H1 (cell line): ENCODE measurements around the gene COL6A2. TPM values are rescaled to one million over a fixed set of nuclear protein-coding genes. Genes with fewer than 3 reads are reported as not detected.

Experiments used
- CTCF ChIA-PET: fragments of 300-600 bp; sonication (Branson Sonifier 250); formaldehyde crosslinking; loops from one replicate; lab custom pipeline; 2021; ENCODE audit not compliant: partially characterized antibody; lab: Charles Lee
- POLR2A ChIA-PET: fragments of 300-600 bp; sonication (Branson Sonifier 250); formaldehyde crosslinking; loops from one replicate; lab custom pipeline; 2021; ENCODE audit warnings: inconsistent platforms; ENCODE audit not compliant: partially characterized antibody; lab: Charles Lee
- DNase-seq, 2 experiments: peaks; one replicate each; pipeline versions ENCODE4 v3.0.0 to v3.0.0-alpha.2; 2010 to 2022; ENCODE audit warnings: low spot score in 2 of 2, low read depth in 1 of 2, mixed read lengths in 1 of 2
- FAIRE-seq: peaks from 2 replicates; lab custom pipeline; 2011; peaks lifted over from hg19 to GRCh38; lab: Jason Lieb, UNC
- H2AFZ ChIP-seq: 2 replicates; pipeline ENCODE4 v1.8.1; 2012; ENCODE audit warnings: low read length, inconsistent platforms
- H2AK5ac ChIP-seq: 2 replicates; pipeline ENCODE4 v1.6.1; 2013; ENCODE audit warnings: low read depth, low read length
- H2BK120ac ChIP-seq: replicated peaks from 2 replicates; pipeline ENCODE3; 2013; ENCODE audit warnings: low read depth, low read length, inconsistent platforms
- H2BK12ac ChIP-seq: 2 replicates; pipeline ENCODE4 v1.6.1; 2013; ENCODE audit warnings: low read depth, low read length
- H2BK15ac ChIP-seq: 2 replicates; pipeline ENCODE4 v1.6.1; 2013; ENCODE audit warnings: low read length
- H2BK20ac ChIP-seq: 2 replicates; pipeline ENCODE4 v1.6.1; 2013; ENCODE audit warnings: low read length
- H2BK5ac ChIP-seq: 2 replicates; pipeline ENCODE4 v1.6.1; 2013; ENCODE audit warnings: low read depth, low read length
- H3K14ac ChIP-seq: 2 replicates; pipeline ENCODE4 v1.6.1; 2013; ENCODE audit warnings: inconsistent platforms; ENCODE audit not compliant: insufficient read length
- H3K18ac ChIP-seq: 2 replicates; pipeline ENCODE4 v1.6.1; 2013; ENCODE audit warnings: low read length; ENCODE audit errors: extremely low read depth
- H3K23ac ChIP-seq: 2 replicates; pipeline ENCODE4 v1.6.1; 2013; ENCODE audit warnings: inconsistent platforms; ENCODE audit not compliant: insufficient read length
- H3K23me2 ChIP-seq: 2 replicates; pipeline ENCODE4 v1.6.1; 2013; ENCODE audit warnings: low read depth, low read length
- H3K27ac ChIP-seq: 2 replicates; pipeline ENCODE4 v1.6.1; 2011; ENCODE audit warnings: low read depth, low read length, inconsistent platforms
- H3K27me3 ChIP-seq, 4 experiments: replicated peaks in 1 of 4; 1 replicate in 1 of 4; 2 replicates in 3 of 4; pipeline versions ENCODE4 v1.6.1 to v1.8.1; 2011 to 2013; ENCODE audit warnings: low read length in 3 of 4, mild to moderate bottlenecking in 3 of 4, inconsistent platforms in 2 of 4, mixed read lengths in 2 of 4, moderate library complexity in 1 of 4; ENCODE audit not compliant: control insufficient read depth in 3 of 4, insufficient read depth in 3 of 4; ENCODE audit errors: extremely low read depth in 1 of 4
- H3K36me3 ChIP-seq, 4 experiments: 2 replicates each; pipeline versions ENCODE4 v1.6.1 to v1.8.1; 2011 to 2013; ENCODE audit warnings: mild to moderate bottlenecking in 4 of 4, low read length in 3 of 4, moderate library complexity in 2 of 4, control low read depth in 1 of 4, inconsistent platforms in 1 of 4; ENCODE audit not compliant: insufficient read depth in 4 of 4, control insufficient read depth in 2 of 4
- H3K4ac ChIP-seq: replicated peaks from 2 replicates; pipeline ENCODE3; 2013; ENCODE audit warnings: low read length, low read depth, mixed read lengths, inconsistent platforms; ENCODE audit not compliant: insufficient read length
- H3K4me1 ChIP-seq, 4 experiments: replicated peaks in 1 of 4; 1 replicate in 1 of 4; 2 replicates in 3 of 4; pipeline versions ENCODE4 v1.6.1 to v1.8.1; 2011 to 2013; ENCODE audit warnings: low read length in 3 of 4, inconsistent platforms in 2 of 4, mixed read lengths in 1 of 4; ENCODE audit not compliant: insufficient read depth in 4 of 4, control insufficient read depth in 3 of 4
- H3K4me2 ChIP-seq, 2 experiments: 2 replicates each; pipeline versions ENCODE4 v1.6.1 to v1.8.1; 2011 to 2013; ENCODE audit warnings: low read depth in 2 of 2, low read length in 2 of 2, control low read depth in 1 of 2, inconsistent platforms in 1 of 2, mild to moderate bottlenecking in 1 of 2; ENCODE audit not compliant: insufficient read depth in 1 of 2
- H3K4me3 ChIP-seq, 4 experiments: fragments of 200-600, 300-600 bp in 1 of 4; sonication (generic), shearing (Covaris generic), sonication (Bioruptor Twin) in 1 of 4; 2 replicates each; pipeline versions ENCODE4 v1.5.1 to v1.8.1; 2011 to 2016; ENCODE audit warnings: low read length in 4 of 4, low read depth in 3 of 4, control low read depth in 2 of 4, inconsistent platforms in 2 of 4, mild to moderate bottlenecking in 2 of 4, mixed read lengths in 1 of 4, moderate library complexity in 1 of 4; ENCODE audit not compliant: insufficient read depth in 2 of 4; ENCODE audit errors: extremely low read depth in 1 of 4
- H3K56ac ChIP-seq: replicated peaks from 2 replicates; pipeline ENCODE3; 2013; ENCODE audit warnings: low read depth, mild to moderate bottlenecking, mixed read lengths, low read length, inconsistent platforms; ENCODE audit not compliant: insufficient read length
- H3K79me1 ChIP-seq: 2 replicates; pipeline ENCODE4 v1.6.1; 2013; ENCODE audit warnings: low read depth, low read length, control low read depth
- H3K79me2 ChIP-seq, 2 experiments: 2 replicates each; pipeline versions ENCODE4 v1.6.1 to v1.8.1; 2012 to 2013; ENCODE audit warnings: low read length in 2 of 2, mild to moderate bottlenecking in 2 of 2, inconsistent platforms in 1 of 2; ENCODE audit not compliant: insufficient read depth in 2 of 2, control insufficient read depth in 1 of 2
- H3K9ac ChIP-seq, 4 experiments: replicated peaks in 1 of 4; 1 replicate in 1 of 4; 2 replicates in 3 of 4; pipeline versions ENCODE4 v1.6.1 to v1.8.1; 2011 to 2013; ENCODE audit warnings: low read depth in 3 of 4, low read length in 3 of 4, control low read depth in 2 of 4, mild to moderate bottlenecking in 2 of 4, moderate library complexity in 2 of 4, inconsistent platforms in 1 of 4; ENCODE audit errors: extremely low read depth in 1 of 4
- H3K9me3 ChIP-seq, 2 experiments: 2 replicates each; pipeline versions ENCODE4 v1.6.1 to v1.8.1; 2012 to 2013; ENCODE audit warnings: mild to moderate bottlenecking in 2 of 2, moderate library complexity in 2 of 2, control low read depth in 1 of 2, inconsistent platforms in 1 of 2, low read depth in 1 of 2, low read length in 1 of 2, mixed read lengths in 1 of 2; ENCODE audit not compliant: insufficient read depth in 2 of 2
- H4K20me1 ChIP-seq, 2 experiments: replicated peaks in 1 of 2; 2 replicates each; pipeline versions ENCODE3 to v1.8.1; 2011 to 2013; ENCODE audit warnings: inconsistent platforms in 2 of 2, low read length in 2 of 2, mild to moderate bottlenecking in 1 of 2; ENCODE audit not compliant: insufficient read depth in 2 of 2, control insufficient read depth in 1 of 2
- H4K5ac ChIP-seq: 2 replicates; pipeline ENCODE4 v1.6.1; 2013; ENCODE audit warnings: low read length, low read depth, mixed read lengths, inconsistent platforms; ENCODE audit not compliant: insufficient read length
- H4K8ac ChIP-seq: 2 replicates; pipeline ENCODE4 v1.8.0; 2013; ENCODE audit warnings: mild to moderate bottlenecking, moderate library complexity, low read length, inconsistent platforms; ENCODE audit not compliant: insufficient read depth; ENCODE audit errors: extremely low read depth
- H4K91ac ChIP-seq: replicated peaks from 2 replicates; pipeline ENCODE3; 2013; ENCODE audit warnings: low read length, mixed read lengths, inconsistent platforms; ENCODE audit not compliant: insufficient read length
- BRCA1 ChIP-seq: IDR thresholded peaks from 2 replicates; pipeline ENCODE4 v1.6.1; 2012; ENCODE audit warnings: low read depth, low read length, improper control_type of control experiment
- EP300 ChIP-seq, 2 experiments: IDR thresholded peaks; 1 replicate in 1 of 2; 2 replicates in 1 of 2; pipeline ENCODE4 v1.6.1; 2011 to 2012; ENCODE audit warnings: low read depth in 2 of 2, low read length in 2 of 2, mild to moderate bottlenecking in 2 of 2, borderline replicate concordance in 1 of 2, inconsistent platforms in 1 of 2, moderate library complexity in 1 of 2
- GTF2F1 ChIP-seq: IDR thresholded peaks from 2 replicates; pipeline ENCODE4 v1.6.1; 2012; ENCODE audit warnings: low read depth, low read length, improper control_type of control experiment, borderline replicate concordance
- JUN ChIP-seq: IDR thresholded peaks from 2 replicates; pipeline ENCODE4 v1.6.1; 2011; ENCODE audit warnings: low read depth, mild to moderate bottlenecking, improper control_type of control experiment, low read length
- KDM1A ChIP-seq: fragments of 200-600, 300-600 bp; sonication (generic); IDR thresholded peaks from 2 replicates; pipeline ENCODE4 v1.7.1; 2016; ENCODE audit warnings: mild to moderate bottlenecking, low read length, borderline replicate concordance
- TAF7 ChIP-seq: optimal IDR thresholded peaks from 2 replicates; pipeline ENCODE3; 2011; ENCODE audit warnings: low read depth, mild to moderate bottlenecking, inconsistent platforms, low read length, moderate library complexity, borderline replicate concordance
- WGBS, 2 experiments: shearing (Covaris generic) in 1 of 2; methylation state at CpG; one replicate each; pipeline versions ENCODE4 v1.1.6 to v1.1.7; 2013 to 2015; ENCODE audit warnings: low lambda C conversion rate in 2 of 2, mixed read lengths in 2 of 2, inconsistent platforms in 1 of 2, low coverage in 1 of 2, missing lambda C conversion rate in 1 of 2; ENCODE audit not compliant: insufficient replicate concordance in 2 of 2, insufficient coverage in 1 of 2, insufficient read length in 1 of 2; ENCODE audit errors: extremely low coverage in 1 of 2, missing lambda C conversion rate in 1 of 2; 5-methylcytosine and 5-hydroxymethylcytosine counted together
- polyA plus RNA-seq, 7 experiments: library from polyadenylated mRNA; depleted of rRNA in 3 of 7; stranded (reverse) in 5 of 7; unstranded in 2 of 7; fragments of >200 nt in 5 of 7; fragments of 200-250 nt in 2 of 7; gene quantifications; 1 replicate in 5 of 7; 2 replicates in 1 of 7; 4 replicates in 1 of 7; pipeline versions ENCODE4 v1.2.1 to v1.2.3, GENCODE V29; 2011 to 2013; ENCODE audit warnings: missing spikeins in 2 of 7, mixed read lengths in 2 of 7
- total RNA-seq: library from RNA; stranded (reverse); fragmentation: NEBNext Ultra II Directional; extraction: Animal tissue kit (Norgen Biotek cat#: 25700); gene quantifications from 2 replicates; pipeline ENCODE4 v1.2.1, GENCODE V29; 2021
- TF ChIP-seq, protein P1 (sequence below): IDR thresholded peaks from 2 replicates; pipeline ENCODE4 v1.6.1; 2011; ENCODE audit warnings: low read depth, mild to moderate bottlenecking, low read length; ENCODE audit not compliant: insufficient read depth

COL6A2 gene
- total and polyA plus RNA-seq, 2 of the 8 experiments (the other 6 are each of a cell fraction or from before 2014, with no cell fraction given): 60.1 to 62.7 TPM

DNA sequence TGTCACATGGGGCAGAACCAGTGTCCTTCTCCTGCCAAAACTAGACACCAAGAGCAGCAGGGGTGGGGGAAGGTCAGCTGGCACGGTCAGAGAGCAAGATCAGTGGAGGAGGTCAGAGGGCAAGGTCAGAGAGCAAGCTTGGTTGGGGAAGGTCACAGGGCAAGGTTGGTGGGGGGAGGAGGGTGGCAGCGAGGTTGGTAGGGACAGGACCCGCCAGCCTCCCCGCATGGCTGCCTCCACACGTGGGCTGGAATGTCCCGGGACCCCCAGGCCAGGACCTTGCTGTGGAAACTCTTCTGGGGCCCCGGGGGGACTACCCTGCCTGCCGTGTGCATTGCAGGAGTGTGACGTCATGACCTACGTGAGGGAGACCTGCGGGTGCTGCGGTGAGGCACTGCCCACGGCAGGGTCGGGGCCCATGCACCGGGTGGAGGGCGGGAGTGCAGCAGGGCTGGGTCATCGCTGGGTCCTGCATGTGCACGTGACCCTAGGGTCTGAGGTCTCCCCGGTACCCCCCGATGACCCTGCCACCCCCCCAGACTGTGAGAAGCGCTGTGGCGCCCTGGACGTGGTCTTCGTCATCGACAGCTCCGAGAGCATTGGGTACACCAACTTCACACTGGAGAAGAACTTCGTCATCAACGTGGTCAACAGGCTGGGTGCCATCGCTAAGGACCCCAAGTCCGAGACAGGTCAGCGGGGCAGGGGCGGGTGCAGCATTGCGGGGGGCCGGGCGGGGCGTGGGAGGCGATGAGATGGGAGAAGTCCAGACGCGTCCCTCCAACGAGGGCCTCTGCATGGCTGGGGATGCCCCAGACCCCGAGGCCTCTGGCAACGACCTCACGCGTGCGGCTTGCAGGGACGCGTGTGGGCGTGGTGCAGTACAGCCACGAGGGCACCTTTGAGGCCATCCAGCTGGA is 27.3 kb downstream of the COL6A2 start:
- DNase-seq: peak in 1 of 2 experiments; percentile 41

More for the DNA sequence above, 27.3 kb downstream of the COL6A2 start:
- no peak overlapping the region for H3K56ac ChIP-seq
- peaks cover 0 to 7% (median 0%) of the 10 kb centered on the region in 4 experiments; a peak in 2 of 7 replicates for H3K4me1 ChIP-seq
- H3K36me3 ChIP-seq: peaks cover 2 to 23% (median 3%) of the 10 kb centered on the region in 4 experiments; a peak in 4 of 8 replicates
- H3K9me3 ChIP-seq: no peaks in the 10 kb centered on the region
- H2BK120ac ChIP-seq: no peak overlapping the region
- no peak overlapping the region for H3K23ac ChIP-seq
- no peak overlapping the region for H3K27ac ChIP-seq
- H3K23me2 ChIP-seq: peaks cover 7% of the 10 kb centered on the region; the same call in 1 of the 2 replicates
- H3K79me1 ChIP-seq: no peaks in the 10 kb centered on the region
- H4K20me1 ChIP-seq: peaks cover 0 to 16% of the 10 kb centered on the region in 2 experiments
- no peak overlapping the region for H2AK5ac ChIP-seq
- H4K8ac ChIP-seq: no peak overlapping the region; the same call in 1 of the 2 replicates
- no peak overlapping the region for H3K4me3 ChIP-seq
- no peaks in the 10 kb centered on the region for H3K27me3 ChIP-seq
- no peak overlapping the region for H4K91ac ChIP-seq
- ChIA-PET CTCF (interaction anchor here (1.1 to 1.4 kb wide), 2 partner anchors 18 to 28 kb away, joined by 4 read pairs; no protein-coding TSS in a partner anchor), POLR2A (no interaction called here)
- H3K4ac ChIP-seq: no peak overlapping the region
- 92% methylated on average over 36 of the region's 49 CpGs; no CpG with 5 or more reads in 1 of the 2 experiments for WGBS, 2 experiments
- no peak overlapping the region for H2BK20ac ChIP-seq
- no peak overlapping the region for H2BK12ac ChIP-seq
- no peak for TF ChIP-seq JUN
- TF ChIP-seq, protein P1, sequence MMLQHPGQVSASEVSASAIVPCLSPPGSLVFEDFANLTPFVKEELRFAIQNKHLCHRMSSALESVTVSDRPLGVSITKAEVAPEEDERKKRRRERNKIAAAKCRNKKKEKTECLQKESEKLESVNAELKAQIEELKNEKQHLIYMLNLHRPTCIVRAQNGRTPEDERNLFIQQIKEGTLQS: no peak
- no peak for TF ChIP-seq KDM1A
- TF ChIP-seq BRCA1: no peak
- no peak for TF ChIP-seq EP300 (IDR thresholded peaks at IDR 0.05; ENCODE audit: borderline replicate concordance in 1 of 2, low read depth in 2 of 2, low read length in 2 of 2)
- TF ChIP-seq TAF7: no peak
- no peak for TF ChIP-seq GTF2F1
- H3K79me2 ChIP-seq: no peaks in the 10 kb centered on the region
- H3K9ac ChIP-seq: no peak overlapping the region
- no peak overlapping the region for H2BK15ac ChIP-seq
- H3K18ac ChIP-seq: no peak overlapping the region
- no peak overlapping the region for H4K5ac ChIP-seq
- FAIRE-seq: no peak
- H2AFZ ChIP-seq: no peak overlapping the region
- H2BK5ac ChIP-seq: no peak overlapping the region; the same call in 1 of the 2 replicates
- no peak overlapping the region for H3K14ac ChIP-seq
- no peak overlapping the region for H3K4me2 ChIP-seq
